Rectal smooth muscle tissue (tissue), 1 donor: ENCODE measurements around the gene CNTNAP5.

Source experiments
- H3K27ac ChIP-seq: one replicate; pipeline ENCODE4 v1.7.0; 2013; ENCODE audit warnings: low read depth, low read length, inconsistent platforms
- H3K27me3 ChIP-seq: one replicate; pipeline ENCODE4 v1.7.0; 2013; ENCODE audit warnings: low read length; ENCODE audit not compliant: control insufficient read depth, insufficient read depth
- H3K36me3 ChIP-seq: one replicate; pipeline ENCODE4 v1.7.0; 2013; ENCODE audit warnings: low read length; ENCODE audit not compliant: control insufficient read depth, insufficient read depth
- H3K4me1 ChIP-seq: one replicate; pipeline ENCODE4 v1.7.0; 2013; ENCODE audit warnings: low read length; ENCODE audit not compliant: control insufficient read depth, insufficient read depth
- H3K4me3 ChIP-seq: one replicate; pipeline ENCODE4 v1.7.0; 2013; ENCODE audit warnings: low read length
- H3K9ac ChIP-seq: one replicate; pipeline ENCODE4 v1.7.0; 2013; ENCODE audit warnings: low read length

The CNTNAP5 gene

DNA sequence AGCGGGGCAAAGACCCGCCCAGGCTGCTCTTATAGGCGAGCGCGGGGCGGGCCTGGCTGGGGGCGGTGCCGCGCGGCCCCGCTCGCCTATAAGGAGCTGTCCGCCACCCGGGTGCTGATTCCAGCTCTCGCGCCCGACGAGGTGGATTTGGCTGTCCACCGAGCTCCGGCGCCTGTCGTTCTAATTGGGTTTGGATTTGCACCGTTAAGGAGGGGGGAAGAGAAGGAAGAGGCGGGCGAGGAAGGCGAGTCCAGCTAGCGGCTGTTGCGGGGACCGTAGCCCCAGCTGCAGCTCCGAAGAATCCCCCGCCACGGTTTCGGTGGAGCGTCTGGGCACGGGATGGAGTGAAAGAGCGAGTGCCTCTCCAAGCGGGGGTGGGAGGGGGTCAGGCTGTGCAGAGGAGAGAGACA, at the start of gene CNTNAP5:
CNTNAP5 (plus strand) TSS at position 117 of the 410 bp plus-strand sequence. CDS start 364 bp downstream, outside the sequence.
- H3K9ac ChIP-seq: no peak within 1 kb of the TSS
- H3K27ac ChIP-seq: no peak within 1 kb of the TSS

DNA sequence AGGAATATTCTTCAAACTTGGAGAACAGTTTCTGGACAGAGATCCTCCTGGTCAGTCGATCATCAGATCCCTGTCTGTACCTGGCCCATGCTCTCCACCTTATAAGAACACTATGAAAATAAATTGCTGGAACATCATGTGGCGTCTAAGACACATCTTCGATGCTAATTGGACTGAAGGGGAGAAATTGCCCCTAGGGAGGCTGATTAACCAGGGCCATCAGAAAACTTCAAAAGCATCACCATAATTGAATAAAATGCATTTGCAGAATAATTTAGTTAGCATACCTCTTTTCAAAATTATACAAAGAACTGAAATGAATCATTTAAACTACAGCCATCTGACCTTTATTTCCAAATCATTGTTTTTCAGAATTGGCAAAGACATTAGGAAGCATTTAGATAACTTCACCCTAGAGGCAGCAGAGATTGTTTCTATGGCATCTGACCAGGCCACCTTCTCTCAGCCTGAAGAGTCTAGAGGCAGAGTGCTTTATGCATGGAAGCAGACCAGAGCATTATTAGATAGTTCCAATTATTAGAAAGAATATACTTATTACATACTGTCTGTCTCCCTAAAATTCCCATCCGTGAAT, 48.9 kb upstream of the CNTNAP5 start:
- H3K4me1 ChIP-seq: no peaks in the 10 kb centered on the region
- H3K27ac ChIP-seq: no peak overlapping the region
- no peak overlapping the region for H3K4me3 ChIP-seq
- no peak overlapping the region for H3K9ac ChIP-seq
- no peaks in the 10 kb centered on the region for H3K27me3 ChIP-seq
- H3K36me3 ChIP-seq: no peaks in the 10 kb centered on the region

More for the DNA sequence above, at the start of gene CNTNAP5:
- Histone ChIP-seq H3K4me1 (no peaks in the 10 kb centered on the region), H3K27me3 (peaks cover 7% of the 10 kb centered on the region), H3K36me3 (no peaks in the 10 kb centered on the region), H3K4me3 (no peak within 1 kb of the TSS)

DNA sequence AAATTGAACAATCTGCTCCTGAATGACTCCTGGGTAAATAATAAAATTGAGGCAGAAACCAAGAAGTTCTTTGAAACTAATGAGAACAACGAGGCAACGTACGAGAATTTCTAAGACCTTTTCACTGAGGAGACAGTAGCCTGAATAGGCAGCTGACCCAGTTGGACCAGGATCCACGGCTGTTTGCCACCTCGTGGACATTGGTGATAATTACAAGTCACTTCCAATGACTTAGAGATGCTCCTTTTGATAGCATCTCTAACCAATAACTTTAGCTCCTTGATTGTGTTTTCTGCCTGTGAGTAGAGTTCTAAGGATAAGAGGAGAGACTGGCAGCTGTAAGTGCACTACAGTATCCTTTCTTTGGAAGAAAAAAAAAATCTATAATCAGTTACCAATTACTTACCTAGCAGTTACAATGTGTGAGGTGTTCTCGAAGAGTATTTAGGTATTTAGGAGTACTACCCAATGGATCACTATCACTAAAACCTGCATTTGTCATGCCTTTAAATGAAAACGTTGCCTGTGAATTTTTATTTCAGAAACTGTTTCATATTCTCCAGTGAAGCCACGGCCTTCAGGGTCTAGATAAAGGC, 31.3 kb upstream of the CNTNAP5 start:
- H3K27ac ChIP-seq: no peak overlapping the region
- H3K4me1 ChIP-seq: no peaks in the 10 kb centered on the region
- H3K36me3 ChIP-seq: no peaks in the 10 kb centered on the region
- H3K27me3 ChIP-seq: no peaks in the 10 kb centered on the region
- no peak overlapping the region for H3K4me3 ChIP-seq
- H3K9ac ChIP-seq: no peak overlapping the region

DNA sequence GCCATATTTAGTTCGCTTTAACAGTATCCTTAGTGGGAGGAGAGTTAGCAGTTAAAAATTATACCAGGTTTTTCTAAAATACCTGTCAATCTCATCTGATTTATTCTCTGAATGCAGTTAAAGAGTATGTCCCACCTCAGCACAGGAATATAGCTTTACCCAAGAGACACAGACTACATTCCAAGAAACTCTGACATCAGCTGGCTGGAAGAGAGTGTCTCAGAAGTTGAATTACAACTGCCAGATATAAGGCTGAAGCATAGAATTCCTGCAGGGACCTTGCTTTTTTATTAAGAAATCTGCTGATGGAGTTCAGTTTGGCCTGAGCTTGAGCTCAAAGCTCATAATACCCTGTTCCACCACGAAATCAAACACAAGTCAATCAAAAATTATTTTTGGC, 25.4 kb upstream of the CNTNAP5 start:
- no peak overlapping the region for H3K27ac ChIP-seq
- H3K36me3 ChIP-seq: no peaks in the 10 kb centered on the region
- H3K27me3 ChIP-seq: no peaks in the 10 kb centered on the region
- no peak overlapping the region for H3K4me3 ChIP-seq
- no peak overlapping the region for H3K9ac ChIP-seq
- H3K4me1 ChIP-seq: no peaks in the 10 kb centered on the region

DNA sequence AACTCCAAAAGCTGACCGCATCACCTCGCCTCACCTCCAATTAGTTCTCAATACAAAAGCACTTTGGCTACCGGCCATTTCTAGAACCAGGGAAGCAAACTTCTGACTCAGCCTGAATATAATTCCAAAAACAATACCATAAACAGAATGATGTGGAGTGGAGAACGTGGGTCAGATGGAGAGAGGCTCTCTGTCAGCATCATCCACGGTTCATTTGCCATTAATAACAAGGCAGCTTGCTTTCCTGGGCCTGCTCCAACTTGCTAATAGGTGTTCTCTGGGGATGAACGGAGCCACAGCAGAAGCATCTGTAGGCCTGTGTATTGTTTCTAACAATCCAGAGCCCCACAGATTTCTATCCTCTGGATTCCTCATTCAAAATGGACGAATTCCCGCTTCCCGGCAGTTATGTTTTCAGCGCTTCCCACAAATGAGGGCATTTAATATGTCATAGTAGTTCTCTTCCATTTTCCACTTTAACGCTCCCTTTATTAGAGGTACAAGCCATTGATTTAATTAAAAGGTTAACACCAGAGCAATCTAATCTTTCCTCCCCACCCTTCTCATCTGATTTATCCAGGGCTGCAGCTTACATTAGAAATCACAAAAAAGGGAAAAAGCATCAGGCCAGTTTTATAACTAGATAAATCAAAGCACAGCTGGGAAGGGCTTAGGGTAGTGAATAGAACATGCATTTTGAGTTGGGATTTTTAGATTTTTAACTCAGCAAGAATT, 23.2 kb upstream of the CNTNAP5 start:
- Histone ChIP-seq H3K36me3 (no peaks in the 10 kb centered on the region), H3K4me1 (no peaks in the 10 kb centered on the region), H3K4me3 (no peak overlapping the region), H3K9ac (no peak overlapping the region), H3K27me3 (no peaks in the 10 kb centered on the region), H3K27ac (no peak overlapping the region)

DNA sequence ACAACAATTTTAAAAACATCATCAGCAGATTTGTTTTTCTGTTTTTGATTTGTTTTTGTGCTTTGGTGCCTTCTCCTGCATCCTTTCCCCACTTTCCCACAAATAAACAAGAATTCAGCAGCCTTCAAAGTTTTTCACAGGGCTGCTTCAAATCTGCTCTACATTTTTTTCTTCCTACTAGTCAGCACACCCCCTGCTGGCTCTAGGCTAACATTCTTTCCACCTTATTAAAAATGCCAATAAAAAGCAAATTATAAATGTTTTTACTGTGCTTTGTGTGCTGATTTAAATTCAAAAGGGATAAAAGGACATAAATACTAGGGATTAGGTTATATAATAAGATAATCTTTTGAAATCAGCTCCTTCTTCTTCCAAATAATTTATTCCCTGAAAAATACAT, 6.2 kb upstream of the CNTNAP5 start:
- H3K36me3 ChIP-seq: no peaks in the 10 kb centered on the region
- no peak overlapping the region for H3K27ac ChIP-seq
- no peaks in the 10 kb centered on the region for H3K4me1 ChIP-seq
- H3K4me3 ChIP-seq: no peak overlapping the region
- no peak overlapping the region for H3K9ac ChIP-seq
- no peaks in the 10 kb centered on the region for H3K27me3 ChIP-seq

DNA sequence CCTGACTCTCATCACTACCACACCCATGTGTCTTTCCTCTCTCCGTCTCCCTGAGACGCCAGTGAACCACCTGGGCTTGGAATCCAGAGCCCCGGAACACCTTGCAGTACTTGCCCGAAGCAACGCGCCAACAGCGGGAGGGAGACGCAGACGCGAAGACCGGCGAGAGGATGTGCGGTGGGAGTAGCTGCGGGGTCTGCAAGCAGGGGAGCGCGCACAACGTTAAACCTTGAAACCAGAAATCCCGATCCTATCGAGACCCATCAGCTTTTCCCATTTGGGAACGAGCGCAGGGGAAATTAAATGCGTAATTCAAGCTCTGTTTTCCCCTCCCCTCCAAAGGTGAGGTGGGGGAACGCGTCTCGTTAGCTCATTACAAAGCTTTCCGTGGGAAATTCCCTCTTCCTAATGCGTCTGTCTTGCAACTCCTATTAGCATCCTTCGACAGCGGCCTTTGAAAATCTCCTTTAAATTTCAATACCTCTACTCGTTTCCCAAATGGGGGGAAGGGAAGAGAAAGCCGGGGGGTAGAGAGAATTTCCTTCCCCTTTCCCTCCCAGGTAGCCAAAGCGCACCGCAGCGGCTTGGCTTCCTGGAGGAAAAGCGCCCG, 421 bp upstream of the CNTNAP5 start:
- no peaks in the 10 kb centered on the region for H3K36me3 ChIP-seq
- no peak overlapping the region for H3K4me3 ChIP-seq
- H3K9ac ChIP-seq: no peak overlapping the region
- peaks cover 7% of the 10 kb centered on the region for H3K27me3 ChIP-seq
- no peak overlapping the region for H3K27ac ChIP-seq
- H3K4me1 ChIP-seq: no peaks in the 10 kb centered on the region

DNA sequence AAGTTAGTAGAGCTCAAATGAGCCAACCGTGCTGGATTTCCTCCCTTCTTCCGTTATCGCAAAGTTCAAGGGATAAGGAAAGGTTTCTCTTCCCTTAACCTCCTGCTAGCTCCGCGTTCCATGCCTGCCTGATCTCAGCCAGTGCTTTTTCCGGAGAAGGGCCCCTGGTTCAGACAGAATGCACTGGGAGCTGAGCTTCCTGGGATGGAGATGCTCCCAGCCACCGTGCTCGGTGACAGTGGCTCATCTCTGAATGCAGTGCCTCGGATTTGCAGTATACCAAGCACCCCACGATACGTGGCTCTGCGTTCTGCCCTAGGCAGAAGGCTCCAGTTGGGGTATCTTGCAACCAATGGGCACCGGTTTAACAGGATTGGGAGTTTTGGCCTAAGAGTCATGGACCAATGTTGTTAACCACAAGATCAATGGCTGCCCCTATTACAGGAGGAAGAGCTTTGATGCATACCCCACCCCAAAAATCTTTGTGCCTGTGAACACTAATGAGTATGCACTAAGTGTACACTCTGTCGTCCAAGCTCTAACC, 876 bp downstream of the CNTNAP5 start:
- Histone ChIP-seq H3K27me3 (peaks cover 7% of the 10 kb centered on the region), H3K4me1 (no peaks in the 10 kb centered on the region), H3K36me3 (no peaks in the 10 kb centered on the region), H3K9ac (no peak overlapping the region), H3K4me3 (no peak overlapping the region), H3K27ac (no peak overlapping the region)

DNA sequence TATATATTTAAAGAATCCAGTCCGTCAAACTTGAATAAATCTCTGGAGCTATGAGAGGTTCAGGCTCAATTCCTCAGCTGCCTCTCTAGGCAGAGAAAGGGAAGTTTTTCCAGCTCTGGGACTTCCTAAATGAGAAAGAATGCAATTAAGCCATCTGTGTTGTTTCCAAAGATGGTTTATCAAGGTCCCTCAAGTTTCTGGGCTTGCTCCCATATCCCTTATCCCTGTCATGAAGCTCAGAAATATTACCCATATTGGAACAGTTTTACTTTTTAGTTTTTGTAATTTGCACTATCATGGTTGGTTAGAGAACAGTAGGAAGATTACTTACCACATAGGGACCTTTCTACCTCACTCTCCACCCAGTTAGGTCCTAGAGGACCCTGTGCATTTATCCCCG, 1.4 kb downstream of the CNTNAP5 start:
- Histone ChIP-seq H3K4me3 (no peak overlapping the region), H3K9ac (no peak overlapping the region), H3K36me3 (no peaks in the 10 kb centered on the region), H3K4me1 (no peaks in the 10 kb centered on the region), H3K27ac (no peak overlapping the region), H3K27me3 (peaks cover 7% of the 10 kb centered on the region)

DNA sequence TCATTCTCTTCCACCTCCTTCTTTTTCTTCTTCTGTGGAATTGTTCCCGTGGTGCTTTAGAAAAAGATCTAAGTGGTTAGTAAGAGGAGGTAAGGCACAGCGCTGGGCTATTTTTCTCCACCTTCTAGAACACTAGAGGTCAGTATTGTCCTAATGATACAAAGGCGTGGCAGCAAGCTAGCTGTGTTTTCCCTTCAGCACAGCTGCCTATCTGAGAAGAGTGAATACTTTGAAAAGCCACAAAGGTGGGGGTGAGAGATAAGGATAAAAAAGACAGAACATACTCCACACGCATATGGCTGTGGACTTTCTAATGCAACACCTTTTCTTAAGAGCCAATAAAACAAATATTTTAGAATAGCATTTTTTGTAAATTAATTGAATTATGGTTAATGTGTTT, 2.1 kb downstream of the CNTNAP5 start:
- Histone ChIP-seq H3K36me3 (no peaks in the 10 kb centered on the region), H3K27ac (no peak overlapping the region), H3K27me3 (peaks cover 7% of the 10 kb centered on the region), H3K9ac (no peak overlapping the region), H3K4me1 (no peaks in the 10 kb centered on the region), H3K4me3 (no peak overlapping the region)

DNA sequence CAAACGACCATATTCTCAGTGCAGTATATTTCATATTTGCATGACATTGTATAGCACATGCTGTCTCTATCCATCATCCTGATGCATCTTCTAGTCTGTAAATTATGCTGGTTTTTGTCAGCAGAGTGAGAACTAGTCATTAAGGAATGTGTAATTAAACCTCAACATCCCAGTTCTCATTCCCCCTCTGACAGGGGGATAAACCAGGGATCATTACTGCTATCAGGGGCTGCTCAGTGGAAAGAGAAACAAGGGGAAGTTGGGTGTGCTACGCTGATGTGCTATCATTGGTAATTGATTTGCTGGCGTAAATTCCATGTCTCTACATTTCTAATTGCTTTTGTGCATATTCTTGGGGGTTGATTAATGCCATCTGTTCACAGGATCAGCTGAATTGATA, 7.7 kb downstream of the CNTNAP5 start:
- Histone ChIP-seq H3K27me3 (no peaks in the 10 kb centered on the region), H3K4me3 (no peak overlapping the region), H3K27ac (no peak overlapping the region), H3K4me1 (no peaks in the 10 kb centered on the region), H3K36me3 (no peaks in the 10 kb centered on the region), H3K9ac (no peak overlapping the region)

DNA sequence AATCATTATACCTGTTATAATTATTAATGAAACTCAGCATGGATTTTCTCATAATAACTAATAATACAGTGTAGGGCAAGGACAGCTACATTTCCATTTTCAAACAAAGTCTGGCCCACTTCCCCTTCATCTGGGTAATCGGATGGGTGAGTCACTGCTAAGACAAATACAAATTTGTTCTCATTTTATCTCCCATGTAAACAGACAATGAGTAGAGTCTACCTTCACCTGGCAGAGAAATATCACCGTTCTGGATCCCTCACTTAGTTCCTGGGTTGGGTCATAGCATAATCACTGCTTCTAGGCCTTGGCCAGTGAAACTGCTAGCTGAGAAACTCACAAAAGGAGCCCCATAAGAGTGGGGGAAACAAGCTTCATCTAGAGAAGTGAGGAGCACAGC, 9.2 kb downstream of the CNTNAP5 start:
- no peak overlapping the region for H3K9ac ChIP-seq
- no peaks in the 10 kb centered on the region for H3K4me1 ChIP-seq
- no peaks in the 10 kb centered on the region for H3K27me3 ChIP-seq
- no peaks in the 10 kb centered on the region for H3K36me3 ChIP-seq
- no peak overlapping the region for H3K27ac ChIP-seq
- no peak overlapping the region for H3K4me3 ChIP-seq
